Neural progenitor cell (in vitro differentiated cells): Measurements from ENCODE around the gene TMEM232. TPM values are rescaled to one million over a fixed set of nuclear protein-coding genes. Genes with fewer than 3 reads are reported as not detected.
A peak's percentile ranks its signal among the peaks of the same experiment; 100 is the strongest.

ENCODE experiments used
- DNase-seq: peaks from one replicate; pipeline ENCODE4 v3.0.0-alpha.2; 2016; ENCODE audit warnings: low spot score
- H2AFZ ChIP-seq: fragments of 200-600 bp; sonication (generic); replicated peaks from 2 replicates; pipeline ENCODE4 v1.6.1; 2016; ENCODE audit warnings: antibody characterized with exemption
- H3F3A ChIP-seq: fragments of 200-600 bp; sonication (generic); 2 replicates; pipeline ENCODE4 v1.6.1; 2016; ENCODE audit warnings: antibody characterized with exemption, low read depth
- H3K27ac ChIP-seq: fragments of 200-600 bp; sonication (generic); 2 replicates; pipeline ENCODE4 v1.5.1; 2016; ENCODE audit warnings: mild to moderate bottlenecking
- H3K27me3 ChIP-seq: fragments of 200-600 bp; sonication (generic); 2 replicates; pipeline ENCODE4 v1.6.1; 2016; ENCODE audit warnings: mild to moderate bottlenecking, moderate library complexity
- H3K36me3 ChIP-seq: fragments of 200-600 bp; sonication (generic); 2 replicates; pipeline ENCODE4 v1.5.1; 2016
- H3K4me1 ChIP-seq: fragments of 200-600 bp; sonication (generic); 2 replicates; pipeline ENCODE4 v1.6.1; 2016; ENCODE audit warnings: mixed run types
- H3K4me2 ChIP-seq: fragments of 200-600 bp; sonication (generic); 2 replicates; pipeline ENCODE4 v1.6.1; 2016
- H3K4me3 ChIP-seq: fragments of 200-600 bp; sonication (generic); 2 replicates; pipeline ENCODE4 v1.5.1; 2016
- H3K79me2 ChIP-seq: fragments of 200-600 bp; sonication (generic); 2 replicates; pipeline ENCODE4 v1.6.1; 2016; ENCODE audit warnings: low read depth
- H3K9ac ChIP-seq: fragments of 200-600 bp; sonication (generic); 2 replicates; pipeline ENCODE4 v1.6.1; 2016
- H3K9me3 ChIP-seq: fragments of 200-600 bp; sonication (generic); 2 replicates; pipeline ENCODE4 v1.5.1; 2016; ENCODE audit warnings: low read depth
- H4K20me1 ChIP-seq: fragments of 200-600 bp; sonication (generic); 2 replicates; pipeline ENCODE4 v1.6.1; 2016; ENCODE audit warnings: low read depth
- H3K27ac Mint-ChIP-seq: 3 replicates; pipeline ENCODE4 v1.8.0; 2021; ENCODE audit warnings: mixed read lengths
- H3K27me3 Mint-ChIP-seq: 2 replicates; pipeline ENCODE4 v1.8.0; 2022; ENCODE audit warnings: low read depth, mild to moderate bottlenecking, inconsistent platforms, moderate library complexity, mixed read lengths; ENCODE audit not compliant: insufficient read depth
- H3K36me3 Mint-ChIP-seq: 3 replicates; pipeline ENCODE4 v1.8.0; 2021; ENCODE audit warnings: mixed read lengths
- H3K4me1 Mint-ChIP-seq: 3 replicates; pipeline ENCODE4 v1.8.0; 2021; ENCODE audit warnings: mixed read lengths
- H3K4me3 Mint-ChIP-seq: 3 replicates; pipeline ENCODE4 v1.8.0; 2021; ENCODE audit warnings: mild to moderate bottlenecking, moderate library complexity, mixed read lengths
- H3K9me3 Mint-ChIP-seq: 3 replicates; pipeline ENCODE4 v1.8.0; 2020; ENCODE audit warnings: mixed read lengths
- EZH2 ChIP-seq: fragments of 200-600 bp; sonication (generic); IDR thresholded peaks from 2 replicates; pipeline ENCODE4 v1.6.1; 2017; ENCODE audit warnings: antibody characterized with exemption, mild to moderate bottlenecking, moderate library complexity
- EZH2phosphoT487 ChIP-seq: fragments of 200-600 bp; sonication (generic); IDR thresholded peaks from 2 replicates; pipeline ENCODE4 v1.6.1; 2017; ENCODE audit warnings: antibody characterized with exemption
- total RNA-seq: library from RNA; depleted of rRNA; stranded (reverse); fragments of >200 nt; gene quantifications from 2 replicates; pipeline ENCODE4 v1.2.3, GENCODE V29; 2015; ENCODE audit warnings: low replicate concordance
- TF ChIP-seq, protein P1 (sequence below): fragments of 200-600 bp; sonication (generic); IDR thresholded peaks from 2 replicates; pipeline ENCODE4 v1.5.1; 2017; ENCODE audit warnings: antibody characterized with exemption, mild to moderate bottlenecking

The TMEM232 gene
- total RNA-seq, 1 donor from 2014 or later: 5.2 TPM

DNA sequence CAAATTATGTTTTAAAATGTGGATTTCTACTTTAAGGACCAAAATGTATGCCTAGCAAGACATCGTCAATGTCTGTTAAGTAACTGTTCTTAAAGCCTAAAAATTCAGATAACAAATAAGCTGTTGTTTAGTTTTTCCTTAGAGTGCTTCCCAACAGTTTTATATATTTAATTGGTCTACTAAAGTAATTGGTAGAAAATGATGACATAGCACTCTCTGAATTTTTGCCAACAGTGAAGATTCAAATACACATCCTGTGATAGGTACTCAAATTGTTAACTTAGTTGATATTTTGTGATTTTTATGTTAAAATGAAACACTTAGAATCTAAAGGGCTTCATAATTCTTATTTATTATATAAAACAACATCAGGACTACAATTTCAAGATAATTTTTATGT is 107.5 kb downstream of the TMEM232 start:
- no peak for DNase-seq
- H4K20me1 ChIP-seq: no peaks in the 10 kb centered on the region
- peaks cover 12% of the 10 kb centered on the region for H3K9me3 Mint-ChIP-seq
- peaks cover 2% of the 10 kb centered on the region for H3K36me3 Mint-ChIP-seq
- H3K27ac ChIP-seq: no peak overlapping the region
- TF ChIP-seq EZH2phosphoT487: no peak
- TF ChIP-seq, protein P1, sequence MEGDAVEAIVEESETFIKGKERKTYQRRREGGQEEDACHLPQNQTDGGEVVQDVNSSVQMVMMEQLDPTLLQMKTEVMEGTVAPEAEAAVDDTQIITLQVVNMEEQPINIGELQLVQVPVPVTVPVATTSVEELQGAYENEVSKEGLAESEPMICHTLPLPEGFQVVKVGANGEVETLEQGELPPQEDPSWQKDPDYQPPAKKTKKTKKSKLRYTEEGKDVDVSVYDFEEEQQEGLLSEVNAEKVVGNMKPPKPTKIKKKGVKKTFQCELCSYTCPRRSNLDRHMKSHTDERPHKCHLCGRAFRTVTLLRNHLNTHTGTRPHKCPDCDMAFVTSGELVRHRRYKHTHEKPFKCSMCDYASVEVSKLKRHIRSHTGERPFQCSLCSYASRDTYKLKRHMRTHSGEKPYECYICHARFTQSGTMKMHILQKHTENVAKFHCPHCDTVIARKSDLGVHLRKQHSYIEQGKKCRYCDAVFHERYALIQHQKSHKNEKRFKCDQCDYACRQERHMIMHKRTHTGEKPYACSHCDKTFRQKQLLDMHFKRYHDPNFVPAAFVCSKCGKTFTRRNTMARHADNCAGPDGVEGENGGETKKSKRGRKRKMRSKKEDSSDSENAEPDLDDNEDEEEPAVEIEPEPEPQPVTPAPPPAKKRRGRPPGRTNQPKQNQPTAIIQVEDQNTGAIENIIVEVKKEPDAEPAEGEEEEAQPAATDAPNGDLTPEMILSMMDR: no peak
- no peak for TF ChIP-seq EZH2
- no peak overlapping the region for H3K4me3 ChIP-seq
- no peak overlapping the region for H3K4me3 Mint-ChIP-seq
- H3K4me1 Mint-ChIP-seq: no peaks in the 10 kb centered on the region
- H3K27me3 Mint-ChIP-seq: no peaks in the 10 kb centered on the region
- no peak overlapping the region for H3K4me2 ChIP-seq
- H3K27me3 ChIP-seq: peaks cover 19% of the 10 kb centered on the region
- H3K9me3 ChIP-seq: peaks cover 14% of the 10 kb centered on the region
- H3K79me2 ChIP-seq: no peaks in the 10 kb centered on the region
- H3F3A ChIP-seq: no peaks in the 10 kb centered on the region
- no peak overlapping the region for H3K9ac ChIP-seq
- H3K27ac Mint-ChIP-seq: no peak overlapping the region
- peaks cover 7% of the 10 kb centered on the region for H3K36me3 ChIP-seq
- H3K4me1 ChIP-seq: no peaks in the 10 kb centered on the region
- no peak overlapping the region for H2AFZ ChIP-seq

DNA sequence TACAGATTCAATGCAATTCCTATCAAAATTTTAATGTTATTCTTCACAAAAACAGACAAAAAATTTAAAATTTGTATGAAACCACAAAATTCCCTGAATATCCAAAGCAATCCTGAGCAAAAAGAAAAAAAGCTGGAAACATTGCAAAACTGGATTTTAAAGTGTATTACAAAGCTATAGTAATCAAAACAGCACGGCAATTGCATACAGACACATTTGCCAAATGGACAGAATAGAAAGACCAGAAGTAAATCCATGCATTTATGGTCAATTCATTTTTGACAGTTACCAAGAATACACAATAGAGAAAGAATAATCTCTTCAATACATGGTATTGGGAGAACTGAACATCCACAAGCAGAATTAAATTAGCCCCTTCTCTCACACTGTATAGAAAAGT is 110.5 kb downstream of the TMEM232 start:
- Histone ChIP-seq H3K4me2 (no peak overlapping the region), H3K4me3 (no peak overlapping the region), H3K79me2 (no peaks in the 10 kb centered on the region), H3K9me3 (peaks cover 14% of the 10 kb centered on the region), H3K27ac (no peak overlapping the region), H3K9ac (no peak overlapping the region), H3F3A (peaks cover 5% of the 10 kb centered on the region), H3K36me3 (peaks cover 7% of the 10 kb centered on the region), H3K4me1 (peaks cover 29% of the 10 kb centered on the region), H4K20me1 (no peaks in the 10 kb centered on the region), H3K27me3 (peaks cover 43% of the 10 kb centered on the region), H2AFZ (no peak overlapping the region)
- Mint-ChIP-seq H3K36me3 (peaks cover 2% of the 10 kb centered on the region), H3K9me3 (peaks cover 12% of the 10 kb centered on the region), H3K4me3 (no peak overlapping the region), H3K27me3 (peaks cover 2% of the 10 kb centered on the region), H3K4me1 (peaks cover 10% of the 10 kb centered on the region), H3K27ac (no peak overlapping the region)
- TF ChIP-seq, protein P1: no peak
- no peak for TF ChIP-seq EZH2phosphoT487
- no peak for TF ChIP-seq EZH2
- DNase-seq: no peak

DNA sequence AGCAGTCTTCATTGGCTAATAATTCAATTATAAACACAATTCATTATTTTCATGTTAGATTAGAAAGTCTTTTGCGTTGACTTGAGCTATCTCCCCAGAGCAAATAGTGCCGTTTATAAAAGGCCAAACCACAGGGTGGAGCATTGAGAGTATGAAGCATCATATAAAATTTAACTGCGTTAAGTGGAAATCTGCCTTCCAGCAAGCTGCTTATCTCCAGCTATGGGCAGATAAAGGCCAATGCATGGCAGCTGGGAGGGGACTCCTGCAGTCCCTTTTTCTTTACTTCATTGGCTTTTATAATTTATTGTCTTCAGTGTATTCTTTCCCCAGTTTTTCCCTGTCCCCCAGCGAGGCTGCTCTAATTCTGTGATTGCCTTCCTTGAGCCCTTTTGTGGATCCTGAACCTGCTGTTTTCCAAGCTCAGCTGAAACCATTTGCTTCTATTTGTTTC is 113.7 kb downstream of the TMEM232 start:
- H3K27ac Mint-ChIP-seq: peak overlapping the region; percentile 52
- Histone ChIP-seq H3K4me1 (peaks cover 34% of the 10 kb centered on the region), H3K79me2 (no peaks in the 10 kb centered on the region), H3F3A (peaks cover 5% of the 10 kb centered on the region), H3K4me3 (no peak overlapping the region), H3K27me3 (peaks cover 71% of the 10 kb centered on the region), H4K20me1 (no peaks in the 10 kb centered on the region), H3K27ac (no peak overlapping the region), H3K4me2 (peak overlapping the region; percentile 40), H3K36me3 (peaks cover 7% of the 10 kb centered on the region), H2AFZ (no peak overlapping the region), H3K9ac (no peak overlapping the region), H3K9me3 (peaks cover 14% of the 10 kb centered on the region)
- H3K4me3 Mint-ChIP-seq: no peak overlapping the region
- peak; percentile 70 for DNase-seq
- H3K4me1 Mint-ChIP-seq: peaks cover 10% of the 10 kb centered on the region
- peak; percentile 95 for TF ChIP-seq EZH2phosphoT487
- TF ChIP-seq, protein P1: no peak
- H3K27me3 Mint-ChIP-seq: peaks cover 2% of the 10 kb centered on the region
- peaks cover 12% of the 10 kb centered on the region for H3K9me3 Mint-ChIP-seq
- peaks cover 2% of the 10 kb centered on the region for H3K36me3 Mint-ChIP-seq
